ENCODE results near the gene TRIM10.

GRCh38 chr6:30167101-30167500 is 6.1 kb upstream of the TRIM10 start:
- TF ChIP-seq POLR2AphosphoS5 (IDR thresholded peaks at IDR 0.05), result no peak
- no peak for TF ChIP-seq CTCF (IDR thresholded peaks at IDR 0.05)
- no peak for TF ChIP-seq POLR2A (IDR thresholded peaks at IDR 0.05)
